Stimulated activated CD4-positive, alpha-beta T cell treated with anti-CD3 and anti-CD28 coated beads, Interleukin-4, amount 100 ng/mL, for 24 hours (primary cell): Measurements from ENCODE around the gene IL7R.

Experiments
- DNase-seq: peaks from one replicate; pipeline ENCODE4 v3.0.0-alpha.2; 2020

IL7R gene

GRCh38 chr5:35921930-35922329 is 65.2 kb downstream of the IL7R start:
- DNase-seq: no peak

- no peak for DNase-seq
Measured at GRCh38 chr5:35922468-35922867, 65.8 kb downstream of the IL7R start.

DNA sequence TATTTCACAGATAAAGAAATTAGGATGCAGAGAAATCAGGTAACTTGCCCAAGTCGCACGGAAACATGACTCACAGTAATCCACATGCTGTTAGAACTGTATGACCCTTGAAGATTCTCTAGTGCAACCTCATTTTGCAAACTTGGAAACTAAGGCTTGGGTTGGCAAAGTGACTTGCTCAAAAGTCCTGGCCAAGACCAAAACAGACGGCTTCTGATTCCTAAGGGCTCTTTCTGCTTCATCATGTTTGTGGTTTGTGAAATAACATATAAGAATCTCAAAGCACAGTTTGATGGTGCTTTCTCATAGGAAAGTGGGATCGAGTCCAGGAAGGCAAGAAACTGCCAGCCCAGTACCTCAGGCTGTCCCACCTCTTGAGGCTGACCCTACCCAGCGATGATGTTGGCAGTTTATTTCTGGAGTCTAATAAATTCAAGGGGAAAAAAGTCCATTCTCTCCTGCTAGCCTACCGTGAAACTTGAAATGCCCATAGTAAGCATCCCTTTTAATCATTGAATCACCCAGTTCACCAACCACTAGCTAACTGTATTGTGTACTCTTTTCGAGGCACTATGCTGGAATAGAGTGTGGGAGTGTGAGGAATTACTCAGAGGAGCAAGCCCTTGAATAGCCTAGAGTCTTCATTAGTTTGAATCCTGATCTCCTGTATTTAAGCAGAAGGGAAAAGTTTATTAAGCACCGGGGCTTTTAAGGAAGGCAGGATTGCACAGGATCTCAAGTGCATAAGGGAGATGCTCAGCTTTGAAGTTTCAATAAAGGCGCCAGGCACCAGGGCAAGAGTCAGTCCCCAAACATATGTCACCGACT is 67.6 kb downstream of the IL7R start:
- peak; percentile 31 for DNase-seq

- DNase-seq: peak; percentile 89
Measured at GRCh38 chr5:35924950-35925722, 68.4 kb downstream of the IL7R start.

- peak; percentile 77 for DNase-seq
Measured at GRCh38 chr5:35926389-35927051, 69.8 kb downstream of the IL7R start.
